Stomach (tissue), 9 donors: ENCODE data around the gene NPHP4. TPM values are rescaled to one million over a fixed set of nuclear protein-coding genes. Genes with fewer than 3 reads are reported as not detected.

Source experiments
- DNase-seq, 2 donors: peaks; one replicate each; pipeline versions ENCODE4 v3.0.0 to v3.0.0-alpha.2; 2013 to 2019
- H3K27ac ChIP-seq, 5 donors: fragments of 200-600 bp in 4 of 5; sonication (generic) in 4 of 5; one replicate each; pipeline ENCODE4 v1.5.1; 2013 to 2019; ENCODE audit warnings: mild to moderate bottlenecking in 1 of 5, moderate library complexity in 1 of 5
- H3K27me3 ChIP-seq, 3 donors: fragments of 200-600 bp; sonication (generic); one replicate each; pipeline ENCODE4 v1.5.1; 2017 to 2019; ENCODE audit warnings: mixed run types in 1 of 3
- H3K36me3 ChIP-seq, 4 donors: fragments of 200-600 bp; sonication (generic); 1 replicate in 3 of 4; 2 replicates in 1 of 4; pipeline ENCODE4 v1.5.1; 2016 to 2019
- H3K4me1 ChIP-seq, 4 donors: fragments of 200-600 bp; sonication (generic); one replicate each; pipeline ENCODE4 v1.5.1; 2016 to 2019
- H3K4me3 ChIP-seq, 4 donors: fragments of 200-600 bp; sonication (generic) in 3 of 4; one replicate each; pipeline ENCODE4 v1.5.1; 2016 to 2019; ENCODE audit warnings: mild to moderate bottlenecking in 1 of 4
- H3K9me3 ChIP-seq, 4 donors: fragments of 200-600 bp; sonication (generic); one replicate each; pipeline ENCODE4 v1.5.1; 2016 to 2019
- CTCF ChIP-seq, 7 experiments: fragments of 450-650 bp in 4 of 7; fragments of 200-600 bp in 3 of 7; sonication (generic) in 3 of 7; IDR thresholded peaks; one replicate each; pipeline ENCODE4 v1.5.1; 2016 to 2019; ENCODE audit warnings: antibody characterized with exemption in 7 of 7, control low read depth in 2 of 7, mild to moderate bottlenecking in 1 of 7
- EP300 ChIP-seq: sonication (generic); formaldehyde crosslinking; IDR thresholded peaks from one replicate; pipeline ENCODE4 v1.6.1; 2017; ENCODE audit warnings: antibody characterized with exemption
- POLR2A ChIP-seq, 4 donors: fragments of 450-650 bp; IDR thresholded peaks; one replicate each; pipeline ENCODE4 v1.6.1; 2016; ENCODE audit warnings: antibody characterized with exemption in 4 of 4, control low read depth in 2 of 4, mild to moderate bottlenecking in 1 of 4, moderate library complexity in 1 of 4
- POLR2AphosphoS5 ChIP-seq, 3 donors: sonication (generic); formaldehyde crosslinking; IDR thresholded peaks; one replicate each; pipeline ENCODE4 v1.6.1; 2016; ENCODE audit warnings: antibody characterized with exemption in 3 of 3
- WGBS, 5 donors: extraction: QIAGEN DNeasy Blood & Tissue Kit in 3 of 5; methylation state at CpG; one replicate each; pipeline versions ENCODE4 v1.1.5 to v1.1.7; 2013 to 2018; 5-methylcytosine and 5-hydroxymethylcytosine counted together
- intact Hi-C: fragments of 100-400 bp; cut with DNase I; formaldehyde crosslinking; loops from one replicate; pipeline ENCODE4 v1.15.1; 2023; ENCODE audit warnings: low total_unique reads
- polyA plus RNA-seq, 3 donors: library from polyadenylated mRNA; stranded (reverse); fragments of 200-250 nt; gene quantifications; one replicate each; pipeline ENCODE4 v1.2.3, GENCODE V29; 2013
- total RNA-seq, 5 donors: library from RNA; depleted of rRNA; stranded (reverse); fragments of >200 nt; gene quantifications; one replicate each; pipeline versions ENCODE4 v1.1.0 to v1.2.3, GENCODE V29; 2014 to 2016
- donor health status: healthy with polysubstance abuse.
- donor health status: Bipolar disorder and iron deficiency.
- donor health status: healthy.

Gene NPHP4
- total and polyA plus RNA-seq, 8 donors = 1.9 to 29.7 (median 7.3) TPM

- no peaks in the 10 kb centered on the region for H3K27me3 ChIP-seq
- intact Hi-C loops = no loop called here
- H3K4me1 ChIP-seq = peaks cover 0 to 10% (median 4%) of the 10 kb centered on the region in 4 donors
- 41 to 72% (median 52%) methylated on average over 2 of the region's 2 CpGs for WGBS, 5 donors
- no peak overlapping the region for H3K4me3 ChIP-seq
- peaks cover 0 to 6% (median 3%) of the 10 kb centered on the region in 4 donors for H3K36me3 ChIP-seq
- TF ChIP-seq POLR2A (IDR thresholded peaks at IDR 0.05) = no peak
- no peak for TF ChIP-seq POLR2AphosphoS5 (IDR thresholded peaks at IDR 0.05)
- TF ChIP-seq EP300 = no peak
- no peak for TF ChIP-seq CTCF (IDR thresholded peaks at IDR 0.05)
- DNase-seq = no peak
- no peak overlapping the region for H3K27ac ChIP-seq
- no peaks in the 10 kb centered on the region for H3K9me3 ChIP-seq
These were observed 74.0 kb downstream of the NPHP4 start for GRCh38 chr1:5918275-5918649.

DNA sequence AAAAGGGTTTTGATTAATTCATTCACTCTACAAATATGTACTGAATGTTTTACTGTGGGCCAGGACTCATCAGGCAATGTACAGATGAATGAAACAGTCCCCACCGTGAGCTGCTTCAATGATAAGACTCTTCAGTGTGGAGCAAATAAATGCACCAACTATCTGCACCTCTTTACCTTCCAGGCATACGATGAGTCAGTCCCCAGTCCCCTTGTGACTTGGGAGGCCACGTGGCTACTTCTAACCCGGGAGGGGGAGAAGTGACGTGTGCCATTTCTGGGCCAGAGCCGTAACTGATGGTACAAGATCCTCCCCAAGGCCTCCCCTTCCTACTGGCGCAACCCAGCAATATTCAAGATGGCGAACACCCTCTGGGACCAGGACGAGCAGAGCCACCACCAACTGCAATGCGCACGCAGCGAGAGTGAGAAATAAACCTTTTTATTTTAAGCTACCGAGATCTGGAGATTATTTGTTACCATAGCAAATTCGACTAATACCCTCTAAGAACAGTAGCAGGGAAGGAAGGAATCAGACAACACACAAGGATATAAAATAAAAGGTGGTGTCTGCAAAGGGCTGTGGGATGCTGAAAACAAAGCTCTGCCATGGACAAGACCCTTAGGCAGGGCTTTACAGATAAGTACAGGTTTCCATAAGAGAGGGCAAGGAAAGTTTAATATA is 74.5 kb downstream of the NPHP4 start:
- Histone ChIP-seq H3K4me3 (no peak overlapping the region), H3K4me1 (peaks cover 0 to 10% (median 4%) of the 10 kb centered on the region in 4 donors), H3K27ac (no peak overlapping the region), H3K9me3 (no peaks in the 10 kb centered on the region), H3K36me3 (peaks cover 0 to 6% (median 3%) of the 10 kb centered on the region in 4 donors), H3K27me3 (no peaks in the 10 kb centered on the region)
- TF ChIP-seq POLR2A (IDR thresholded peaks at IDR 0.05) (no peak), CTCF (IDR thresholded peaks at IDR 0.05) (no peak), POLR2AphosphoS5 (IDR thresholded peaks at IDR 0.05) (no peak), EP300 (no peak)
- whole genome bisulfite sequencing, 5 donors = 84 to 93% (median 90%) methylated on average over 14 of the region's 14 CpGs
- no peak for DNase-seq
- intact Hi-C loops = no loop called here

DNA sequence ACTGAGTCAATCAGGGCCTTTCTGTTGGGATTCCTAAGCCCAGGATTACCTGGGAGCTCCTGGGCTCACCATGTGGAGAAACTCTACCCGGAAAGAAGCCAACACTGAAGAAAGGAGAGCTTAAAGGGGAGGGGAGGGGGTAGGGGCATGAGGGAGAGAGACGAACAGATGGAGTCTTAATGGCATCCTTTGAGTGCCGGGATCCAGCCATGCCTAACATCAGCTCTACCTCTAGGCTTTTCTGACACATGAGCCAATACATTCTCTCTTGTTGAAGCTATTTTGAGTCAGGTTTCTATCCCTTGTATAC is 75.0 kb downstream of the NPHP4 start:
- 87 to 97% (median 88%) methylated on average over 3 of the region's 3 CpGs for WGBS, 5 donors
- TF ChIP-seq CTCF (IDR thresholded peaks at IDR 0.05) (no peak), POLR2AphosphoS5 (IDR thresholded peaks at IDR 0.05) (no peak), EP300 (no peak), POLR2A (IDR thresholded peaks at IDR 0.05) (no peak)
- intact Hi-C loops = no loop called here

GRCh38 chr1:5916572-5917280 is 75.5 kb downstream of the NPHP4 start:
- Histone ChIP-seq H3K4me3 (no peak overlapping the region), H3K27me3 (no peaks in the 10 kb centered on the region), H3K27ac (no peak overlapping the region), H3K9me3 (no peaks in the 10 kb centered on the region), H3K36me3 (peaks cover 0 to 5% (median 2%) of the 10 kb centered on the region in 4 donors), H3K4me1 (peaks cover 0 to 10% (median 4%) of the 10 kb centered on the region in 4 donors)
- no peak for DNase-seq
- intact Hi-C loops = no loop called here
- 86 to 95% (median 93%) methylated on average over 10 of the region's 10 CpGs for WGBS, 5 donors
- TF ChIP-seq POLR2A (IDR thresholded peaks at IDR 0.05) (no peak), EP300 (no peak), CTCF (IDR thresholded peaks at IDR 0.05) (no peak), POLR2AphosphoS5 (IDR thresholded peaks at IDR 0.05) (no peak)

More for the DNA sequence above, 75.0 kb downstream of the NPHP4 start:
- DNase-seq = no peak
- Histone ChIP-seq H3K36me3 (peaks cover 0 to 6% (median 3%) of the 10 kb centered on the region in 4 donors), H3K27me3 (no peaks in the 10 kb centered on the region), H3K27ac (no peak overlapping the region), H3K4me1 (peaks cover 0 to 10% (median 4%) of the 10 kb centered on the region in 4 donors), H3K9me3 (no peaks in the 10 kb centered on the region), H3K4me3 (no peak overlapping the region)
